Measurements from ENCODE around the gene GBP7.

The GBP7 gene

DNA sequence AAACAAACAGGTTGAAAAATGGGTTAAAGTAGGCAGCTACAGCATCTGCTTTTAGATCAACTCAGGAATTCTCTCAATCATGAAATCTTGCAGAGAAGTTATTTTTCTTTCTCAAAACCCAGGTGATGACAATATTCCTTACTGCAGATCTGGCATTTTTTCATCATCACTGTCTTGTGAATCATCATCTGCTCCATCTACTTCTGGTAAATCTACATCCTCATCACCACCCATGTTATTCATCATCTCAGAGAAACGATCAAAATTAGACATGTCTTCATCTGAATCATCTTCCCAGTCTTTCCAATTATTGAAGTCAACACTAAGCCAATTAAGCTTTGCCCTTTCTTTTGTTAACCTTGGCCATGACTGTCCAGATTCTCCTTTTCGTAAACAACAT lies 71.7 kb downstream of the GBP7 start:
- DNase-seq (ENCODE audit: extremely low read depth, insufficient read length), result no peak
- TF ChIP-seq, protein P1, sequence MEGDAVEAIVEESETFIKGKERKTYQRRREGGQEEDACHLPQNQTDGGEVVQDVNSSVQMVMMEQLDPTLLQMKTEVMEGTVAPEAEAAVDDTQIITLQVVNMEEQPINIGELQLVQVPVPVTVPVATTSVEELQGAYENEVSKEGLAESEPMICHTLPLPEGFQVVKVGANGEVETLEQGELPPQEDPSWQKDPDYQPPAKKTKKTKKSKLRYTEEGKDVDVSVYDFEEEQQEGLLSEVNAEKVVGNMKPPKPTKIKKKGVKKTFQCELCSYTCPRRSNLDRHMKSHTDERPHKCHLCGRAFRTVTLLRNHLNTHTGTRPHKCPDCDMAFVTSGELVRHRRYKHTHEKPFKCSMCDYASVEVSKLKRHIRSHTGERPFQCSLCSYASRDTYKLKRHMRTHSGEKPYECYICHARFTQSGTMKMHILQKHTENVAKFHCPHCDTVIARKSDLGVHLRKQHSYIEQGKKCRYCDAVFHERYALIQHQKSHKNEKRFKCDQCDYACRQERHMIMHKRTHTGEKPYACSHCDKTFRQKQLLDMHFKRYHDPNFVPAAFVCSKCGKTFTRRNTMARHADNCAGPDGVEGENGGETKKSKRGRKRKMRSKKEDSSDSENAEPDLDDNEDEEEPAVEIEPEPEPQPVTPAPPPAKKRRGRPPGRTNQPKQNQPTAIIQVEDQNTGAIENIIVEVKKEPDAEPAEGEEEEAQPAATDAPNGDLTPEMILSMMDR (IDR thresholded peaks at IDR 0.05; ENCODE audit: insufficient read depth, low read length, poor library complexity, severe bottlenecking), result no peak
- Histone ChIP-seq H3K4me3 (replicated peaks; ENCODE audit: low read depth, low read length) (no peak overlapping the region), H3K36me3 (ENCODE audit: control insufficient read depth, insufficient read depth, low read length) (no peaks in the 10 kb centered on the region), H3K27me3 (replicated peaks; ENCODE audit: control insufficient read depth, insufficient read depth, low read length) (no peaks in the 10 kb centered on the region)

DNA sequence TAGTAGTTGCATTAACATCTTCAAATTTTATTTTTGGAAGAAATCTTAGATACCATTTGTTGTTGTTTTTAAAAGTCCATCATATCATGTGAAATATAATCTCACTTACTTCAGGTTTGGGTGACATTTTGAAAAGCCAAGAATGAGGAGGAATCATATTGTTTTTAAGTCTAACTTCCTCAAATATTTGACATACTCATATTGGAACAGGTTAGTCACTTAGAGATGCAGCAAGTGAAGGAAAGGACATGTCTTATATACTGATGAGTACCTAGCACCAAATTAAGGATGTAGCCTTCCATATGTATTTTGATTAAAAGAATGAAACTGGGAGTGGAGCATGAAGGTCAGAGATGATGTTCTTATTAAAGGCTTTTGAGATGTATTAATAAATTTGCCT lies 73.8 kb downstream of the GBP7 start:
- TF ChIP-seq, protein P1 (IDR thresholded peaks at IDR 0.05; ENCODE audit: insufficient read depth, low read length, poor library complexity, severe bottlenecking), result no peak
- Histone ChIP-seq H3K36me3 (ENCODE audit: control insufficient read depth, insufficient read depth, low read length) (no peaks in the 10 kb centered on the region), H3K27me3 (replicated peaks; ENCODE audit: control insufficient read depth, insufficient read depth, low read length) (no peaks in the 10 kb centered on the region), H3K4me3 (replicated peaks; ENCODE audit: low read depth, low read length) (no peak overlapping the region)
- DNase-seq (ENCODE audit: extremely low read depth, insufficient read length), result no peak

DNA sequence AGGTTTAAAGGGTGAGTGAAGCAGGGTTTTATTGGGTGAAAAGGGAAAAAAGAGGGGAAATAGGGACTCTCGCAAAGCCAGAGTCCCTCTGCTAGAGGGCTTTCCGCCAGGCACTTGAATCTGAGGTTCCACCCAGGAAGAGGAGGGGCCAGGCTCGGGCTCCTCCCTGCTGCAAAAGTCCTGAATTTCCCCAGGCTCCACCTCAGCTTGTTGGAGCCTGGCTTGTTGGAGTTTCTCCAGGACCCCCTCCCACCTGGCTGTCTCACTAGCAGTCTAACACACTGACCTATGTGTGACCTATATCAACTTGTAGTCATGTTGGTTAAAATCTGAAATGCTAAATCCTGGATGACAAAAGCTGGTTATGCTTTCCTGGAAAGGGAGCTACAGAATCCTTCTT lies 75.4 kb downstream of the GBP7 start:
- TF ChIP-seq, protein P1 (IDR thresholded peaks at IDR 0.05; ENCODE audit: insufficient read depth, low read length, poor library complexity, severe bottlenecking), result no peak
- H3K36me3 ChIP-seq (ENCODE audit: control insufficient read depth, insufficient read depth, low read length), result no peaks in the 10 kb centered on the region
- H3K4me3 ChIP-seq (replicated peaks; ENCODE audit: low read depth, low read length), result no peak overlapping the region
- DNase-seq (ENCODE audit: extremely low read depth, insufficient read length), result no peak
- no peaks in the 10 kb centered on the region for H3K27me3 ChIP-seq (replicated peaks; ENCODE audit: control insufficient read depth, insufficient read depth, low read length)

DNA sequence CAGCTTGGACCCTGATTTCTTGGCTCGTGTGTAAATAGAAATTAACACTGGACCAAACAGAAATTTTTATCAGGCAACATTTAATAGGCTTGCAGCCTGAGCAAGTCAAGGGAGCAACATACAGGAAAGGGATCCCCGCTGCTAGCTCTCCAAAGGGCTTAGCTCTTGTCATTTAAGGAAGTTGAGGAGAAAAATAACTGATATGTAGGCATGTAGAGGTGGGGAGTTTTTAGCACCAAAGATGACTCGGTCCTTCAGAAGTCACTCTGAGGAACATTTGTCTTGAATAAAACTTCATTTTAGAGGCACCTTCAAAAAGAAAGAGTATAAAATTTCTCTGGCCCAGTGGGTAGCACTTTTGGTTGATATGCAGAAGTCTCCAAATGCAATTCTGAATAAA lies 76.9 kb downstream of the GBP7 start:
- DNase-seq (ENCODE audit: extremely low read depth, insufficient read length), result no peak
- no peaks in the 10 kb centered on the region for H3K27me3 ChIP-seq (replicated peaks; ENCODE audit: control insufficient read depth, insufficient read depth, low read length)
- H3K36me3 ChIP-seq (ENCODE audit: control insufficient read depth, insufficient read depth, low read length), result no peaks in the 10 kb centered on the region
- H3K4me3 ChIP-seq (replicated peaks; ENCODE audit: low read depth, low read length), result no peak overlapping the region
- TF ChIP-seq, protein P1 (IDR thresholded peaks at IDR 0.05; ENCODE audit: insufficient read depth, low read length, poor library complexity, severe bottlenecking), result no peak

DNA sequence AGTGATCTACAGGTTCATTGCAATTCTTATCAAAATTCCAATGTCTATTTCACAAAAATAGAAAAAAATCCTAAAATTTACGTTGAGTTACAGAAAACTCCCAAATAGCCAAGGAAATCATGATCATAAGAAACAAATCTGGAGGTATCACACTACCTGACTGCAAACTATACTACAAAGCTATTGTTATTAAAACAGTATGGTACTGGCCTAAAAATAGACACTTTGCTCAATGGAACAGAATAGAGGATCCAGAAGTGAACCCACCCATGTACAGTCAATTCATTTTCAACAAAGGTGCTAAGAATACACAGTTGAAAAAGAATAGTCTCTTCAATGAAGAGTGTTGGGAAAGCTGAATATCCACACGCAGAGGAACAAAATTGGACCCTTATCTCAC lies 80.1 kb downstream of the GBP7 start:
- no peak overlapping the region for H3K4me3 ChIP-seq (replicated peaks; ENCODE audit: low read depth, low read length)
- TF ChIP-seq, protein P1 (IDR thresholded peaks at IDR 0.05; ENCODE audit: insufficient read depth, low read length, poor library complexity, severe bottlenecking), result no peak
- no peak for DNase-seq (ENCODE audit: extremely low read depth, insufficient read length)
- no peaks in the 10 kb centered on the region for H3K36me3 ChIP-seq (ENCODE audit: control insufficient read depth, insufficient read depth, low read length)
- H3K27me3 ChIP-seq (replicated peaks; ENCODE audit: control insufficient read depth, insufficient read depth, low read length), result no peaks in the 10 kb centered on the region

DNA sequence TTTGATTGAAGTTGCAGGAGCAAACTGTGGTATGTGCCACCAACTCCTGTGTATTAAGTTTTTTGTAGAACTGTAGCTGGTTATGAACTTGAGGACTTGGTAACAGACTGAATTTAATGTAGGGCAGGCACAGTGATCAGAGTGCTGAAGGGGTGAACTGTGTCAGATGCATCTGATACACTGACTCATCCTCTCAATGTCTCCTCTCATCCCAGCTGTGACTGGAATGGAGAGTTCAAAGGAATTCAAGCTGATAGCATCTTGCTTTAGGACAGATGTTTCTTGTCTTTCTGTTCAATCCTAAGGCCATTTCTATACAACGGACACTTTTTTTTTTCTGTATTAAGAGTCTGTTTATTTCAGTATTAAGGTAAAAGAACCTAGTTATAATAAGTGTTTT lies 85.8 kb downstream of the GBP7 start:
- Histone ChIP-seq H3K36me3 (ENCODE audit: control insufficient read depth, insufficient read depth, low read length) (no peaks in the 10 kb centered on the region), H3K4me3 (replicated peaks; ENCODE audit: low read depth, low read length) (no peak overlapping the region), H3K27me3 (replicated peaks; ENCODE audit: control insufficient read depth, insufficient read depth, low read length) (no peaks in the 10 kb centered on the region)
- DNase-seq (ENCODE audit: extremely low read depth, insufficient read length), result no peak
- TF ChIP-seq, protein P1 (IDR thresholded peaks at IDR 0.05; ENCODE audit: insufficient read depth, low read length, poor library complexity, severe bottlenecking), result no peak

Data from GM06990 (cell line).